Osteocyte (in vitro differentiated cells): ENCODE measurements around the gene ASXL3. TPM values are rescaled to one million over a fixed set of nuclear protein-coding genes. Genes with fewer than 3 reads are reported as not detected.

Experiments used
- DNase-seq: peaks from one replicate; pipeline ENCODE4 v3.0.0; 2021; ENCODE audit warnings: mixed read lengths; ENCODE audit not compliant: unreplicated experiment; ENCODE audit errors: extremely low spot score
- H3K27ac Mint-ChIP-seq: one replicate; pipeline ENCODE4 v1.8.0; 2021; ENCODE audit warnings: mild to moderate bottlenecking, mixed read lengths; ENCODE audit not compliant: unreplicated experiment
- H3K27me3 Mint-ChIP-seq: one replicate; pipeline ENCODE4 v1.8.0; 2021; ENCODE audit warnings: mixed read lengths; ENCODE audit not compliant: unreplicated experiment
- H3K36me3 Mint-ChIP-seq: one replicate; pipeline ENCODE4 v1.8.0; 2021; ENCODE audit warnings: mixed read lengths; ENCODE audit not compliant: unreplicated experiment
- H3K4me1 Mint-ChIP-seq: one replicate; pipeline ENCODE4 v1.8.0; 2021; ENCODE audit warnings: mixed read lengths; ENCODE audit not compliant: unreplicated experiment
- H3K4me3 Mint-ChIP-seq: one replicate; pipeline ENCODE4 v1.8.0; 2021; ENCODE audit warnings: mild to moderate bottlenecking, moderate library complexity, mixed read lengths; ENCODE audit not compliant: unreplicated experiment
- H3K9me3 Mint-ChIP-seq: one replicate; pipeline ENCODE4 v1.8.0; 2021; ENCODE audit warnings: mixed read lengths; ENCODE audit not compliant: unreplicated experiment
- total RNA-seq: library from RNA; stranded (reverse); gene quantifications from 2 replicates; pipeline ENCODE4 v1.2.1, GENCODE V29; 2021
- TF ChIP-seq, protein P1 (sequence below): fragments of 200-600 bp; sonication (generic); IDR thresholded peaks from 2 replicates; pipeline ENCODE4 v1.5.0; 2021; ENCODE audit warnings: antibody characterized with exemption, mild to moderate bottlenecking, moderate library complexity

Gene ASXL3
- total RNA-seq, 1 donor from 2014 or later: 7.2 TPM

DNA sequence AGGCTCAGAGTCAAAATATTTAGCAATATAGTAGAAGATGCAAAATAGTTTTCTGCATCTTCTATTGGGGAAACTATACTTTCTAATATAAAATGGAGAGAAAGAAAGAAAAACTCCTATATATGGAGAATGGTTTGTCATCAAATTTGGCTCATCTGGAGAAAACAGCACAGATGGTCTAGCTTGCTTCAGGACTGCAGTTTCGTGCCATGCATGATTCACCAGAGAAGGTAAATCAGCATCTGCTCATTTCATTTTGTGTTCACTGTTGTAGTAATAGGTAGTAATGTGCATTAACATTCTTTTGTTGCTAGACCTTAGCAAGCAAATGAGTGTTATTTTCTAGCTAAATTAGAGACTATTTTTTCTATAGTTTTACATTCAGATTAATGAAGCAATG is 179.0 kb downstream of the ASXL3 start:
- Mint-ChIP-seq H3K27ac (no peak overlapping the region), H3K36me3 (no peaks in the 10 kb centered on the region), H3K4me3 (no peak overlapping the region), H3K27me3 (no peaks in the 10 kb centered on the region), H3K9me3 (no peaks in the 10 kb centered on the region), H3K4me1 (peaks cover 22% of the 10 kb centered on the region)
- TF ChIP-seq, protein P1, sequence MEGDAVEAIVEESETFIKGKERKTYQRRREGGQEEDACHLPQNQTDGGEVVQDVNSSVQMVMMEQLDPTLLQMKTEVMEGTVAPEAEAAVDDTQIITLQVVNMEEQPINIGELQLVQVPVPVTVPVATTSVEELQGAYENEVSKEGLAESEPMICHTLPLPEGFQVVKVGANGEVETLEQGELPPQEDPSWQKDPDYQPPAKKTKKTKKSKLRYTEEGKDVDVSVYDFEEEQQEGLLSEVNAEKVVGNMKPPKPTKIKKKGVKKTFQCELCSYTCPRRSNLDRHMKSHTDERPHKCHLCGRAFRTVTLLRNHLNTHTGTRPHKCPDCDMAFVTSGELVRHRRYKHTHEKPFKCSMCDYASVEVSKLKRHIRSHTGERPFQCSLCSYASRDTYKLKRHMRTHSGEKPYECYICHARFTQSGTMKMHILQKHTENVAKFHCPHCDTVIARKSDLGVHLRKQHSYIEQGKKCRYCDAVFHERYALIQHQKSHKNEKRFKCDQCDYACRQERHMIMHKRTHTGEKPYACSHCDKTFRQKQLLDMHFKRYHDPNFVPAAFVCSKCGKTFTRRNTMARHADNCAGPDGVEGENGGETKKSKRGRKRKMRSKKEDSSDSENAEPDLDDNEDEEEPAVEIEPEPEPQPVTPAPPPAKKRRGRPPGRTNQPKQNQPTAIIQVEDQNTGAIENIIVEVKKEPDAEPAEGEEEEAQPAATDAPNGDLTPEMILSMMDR: no peak
- DNase-seq: no peak

DNA sequence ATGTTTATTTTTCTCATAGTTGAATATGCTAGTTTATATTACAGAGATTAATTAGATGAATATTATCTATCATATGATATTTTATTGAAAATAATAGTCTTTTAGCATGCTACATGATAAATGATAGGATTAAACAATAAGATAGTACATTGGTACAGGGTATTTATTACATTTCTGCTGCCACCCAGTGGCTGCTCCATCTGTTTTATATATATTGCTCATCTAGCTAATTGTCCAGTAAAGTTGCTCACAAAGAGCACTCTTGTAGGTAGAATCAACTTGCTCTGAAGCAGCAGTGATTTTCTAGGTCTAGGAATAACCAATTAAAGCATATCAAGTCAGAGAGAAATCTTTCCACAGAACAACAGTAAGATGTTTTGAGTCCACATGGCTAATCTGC is 183.3 kb downstream of the ASXL3 start:
- peaks cover 8% of the 10 kb centered on the region for H3K4me1 Mint-ChIP-seq
- no peaks in the 10 kb centered on the region for H3K27me3 Mint-ChIP-seq
- H3K9me3 Mint-ChIP-seq: no peaks in the 10 kb centered on the region
- no peak overlapping the region for H3K27ac Mint-ChIP-seq
- TF ChIP-seq, protein P1: peak; percentile 70
- no peak overlapping the region for H3K4me3 Mint-ChIP-seq
- DNase-seq: no peak
- H3K36me3 Mint-ChIP-seq: no peaks in the 10 kb centered on the region

GRCh38 chr18:33781429-33781828 is 203.4 kb downstream of the ASXL3 start:
- DNase-seq: no peak
- Mint-ChIP-seq H3K4me1 (no peaks in the 10 kb centered on the region), H3K9me3 (peaks cover 5% of the 10 kb centered on the region), H3K27ac (no peak overlapping the region), H3K36me3 (no peaks in the 10 kb centered on the region), H3K4me3 (no peak overlapping the region), H3K27me3 (no peaks in the 10 kb centered on the region)
- TF ChIP-seq, protein P1: no peak

Other genes starting within 250 kb of the ASXL3 start
- not detected in 2 replicates for gene CCDC178, start 137.5 kb upstream of the ASXL3 start, total RNA-seq